Measurements from ENCODE around the gene MYO9B. TPM values are rescaled to one million over a fixed set of nuclear protein-coding genes. Genes with fewer than 3 reads are reported as not detected.

Gene MYO9B
- total RNA-seq, 1 experiment from 2014 or later: 58.6 TPM

GRCh38 chr19:17069193-17069592 lies 6.4 kb upstream of the MYO9B start:
- Histone ChIP-seq H4K5ac (ENCODE audit: insufficient read length, low read depth, low read length) (no peak overlapping the region), H3K79me1 (ENCODE audit: insufficient read depth, low read depth, low read length, poor library complexity, severe bottlenecking) (peaks cover 3% of the 10 kb centered on the region), H2BK15ac (ENCODE audit: low read depth, low read length) (no peak overlapping the region), H3K9me3 (ENCODE audit: control insufficient read depth, low read depth, low read length) (no peaks in the 10 kb centered on the region), H3K18ac (ENCODE audit: insufficient read length, low read depth, low read length) (no peak overlapping the region), H3K79me2 (ENCODE audit: insufficient read depth, low read length) (peaks cover 5% of the 10 kb centered on the region; the same call in 1 of the 2 replicates), H2AK5ac (ENCODE audit: insufficient read length, low read length) (no peak overlapping the region), H3K27me3 (ENCODE audit: insufficient read depth, low read length) (no peaks in the 10 kb centered on the region), H2BK120ac (ENCODE audit: low read depth, low read length, poor library complexity, severe bottlenecking) (no peak overlapping the region), H3K27ac (ENCODE audit: insufficient read length, low read depth, low read length) (no peak overlapping the region), H3K56ac (ENCODE audit: insufficient read length, low read depth, low read length) (no peak overlapping the region), H2AFZ (ENCODE audit: low read length) (no peak overlapping the region), H3K4me2 (ENCODE audit: insufficient read depth, insufficient read length, low read length) (no peak overlapping the region), H3K14ac (ENCODE audit: insufficient read depth, low read length) (no peak overlapping the region), H4K8ac (replicated peaks; ENCODE audit: insufficient read length, low read depth, low read length) (no peak overlapping the region), H3K4me1 (ENCODE audit: insufficient read depth, low read length) (peaks cover 3% of the 10 kb centered on the region; the same call in 1 of the 2 replicates), H3K9ac (ENCODE audit: extremely low read depth, insufficient read length, low read length) (no peak overlapping the region), H4K20me1 (ENCODE audit: control insufficient read depth, insufficient read depth, insufficient read length) (no peaks in the 10 kb centered on the region), H2BK12ac (ENCODE audit: insufficient read length, low read depth, low read length) (no peak overlapping the region), H4K91ac (ENCODE audit: insufficient read length, low read depth, low read length) (no peak overlapping the region), H3K23me2 (ENCODE audit: insufficient read length, low read depth, low read length, poor library complexity, severe bottlenecking) (no peaks in the 10 kb centered on the region), H3K23ac (ENCODE audit: insufficient read length, low read depth, low read length) (no peak overlapping the region), H3T11ph (ENCODE audit: low read length) (no peak overlapping the region), H2BK5ac (ENCODE audit: insufficient read length, low read length) (no peak overlapping the region), H2BK20ac (ENCODE audit: low read depth, low read length, poor library complexity, severe bottlenecking) (no peak overlapping the region), H3K4ac (ENCODE audit: low read depth, low read length) (no peak overlapping the region)
- no peak for DNase-seq
- Mint-ChIP-seq H3K27ac (peak overlapping the region in 2 of 3 experiments; percentile 84 to 90; a peak in 3 of 7 replicates), H3K36me3 (ENCODE audit: insufficient read depth in 1 of 3, low read depth in 3 of 3) (peaks cover 39 to 68% (median 50%) of the 10 kb centered on the region in 3 experiments), H3K9me3 (no peaks in the 10 kb centered on the region), H3K4me1 (peaks cover 29 to 31% of the 10 kb centered on the region in 2 experiments), H3K27me3 (ENCODE audit: low read depth) (no peaks in the 10 kb centered on the region), H3K4me3 (peak overlapping the region in 1 of 2 experiments; percentile 17; a peak in 1 of 5 replicates)
- no CpG with 5 or more reads among the region's 9 CpGs for WGBS (ENCODE audit: extremely low coverage, insufficient read length, low lambda C conversion rate)
- peak; percentile 44; the same call in 2 of the 3 replicates for TF ChIP-seq CTCF (conservative IDR thresholded peaks at IDR 0.05)
